Measurements from ENCODE around the gene POGZ.

The POGZ gene

DNA sequence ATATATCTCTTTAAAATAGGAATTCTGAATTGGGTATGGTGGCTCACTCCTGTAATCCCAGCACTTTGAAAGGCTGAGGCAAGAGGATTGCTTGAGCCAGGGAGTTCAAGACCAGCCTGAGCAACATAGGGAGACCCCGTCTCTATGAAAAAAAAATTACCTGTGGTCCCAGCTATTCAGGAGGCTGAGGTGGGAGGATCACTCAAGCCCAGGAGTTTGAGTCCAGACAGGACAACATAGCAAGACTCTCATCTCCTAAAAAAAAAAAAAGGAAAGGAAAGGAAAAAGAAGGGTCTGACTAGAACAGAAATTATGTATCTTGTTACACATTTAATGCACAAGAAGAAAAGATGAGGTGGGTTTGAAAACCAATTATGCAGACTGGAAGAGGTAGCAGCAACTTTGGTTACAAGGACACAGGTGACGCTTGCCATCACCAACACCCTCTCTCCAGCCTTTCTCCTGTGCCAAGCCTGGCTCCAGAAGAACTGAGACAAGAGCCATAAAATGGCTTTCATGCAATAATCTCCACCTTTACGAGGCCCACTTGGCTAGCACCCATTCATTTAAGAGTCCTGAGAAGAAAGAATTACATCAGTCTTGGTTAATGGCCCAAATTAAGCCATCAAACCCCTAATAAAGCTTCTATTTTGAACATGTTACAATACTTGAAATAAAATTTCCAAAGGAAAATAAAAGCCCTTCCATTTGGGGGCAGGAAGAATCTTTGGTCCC lies 82.0 kb downstream of the POGZ start:
- in situ Hi-C loops (cut with MboI; ENCODE audit: low sequenced_read_pairs), result no loop called here

DNA sequence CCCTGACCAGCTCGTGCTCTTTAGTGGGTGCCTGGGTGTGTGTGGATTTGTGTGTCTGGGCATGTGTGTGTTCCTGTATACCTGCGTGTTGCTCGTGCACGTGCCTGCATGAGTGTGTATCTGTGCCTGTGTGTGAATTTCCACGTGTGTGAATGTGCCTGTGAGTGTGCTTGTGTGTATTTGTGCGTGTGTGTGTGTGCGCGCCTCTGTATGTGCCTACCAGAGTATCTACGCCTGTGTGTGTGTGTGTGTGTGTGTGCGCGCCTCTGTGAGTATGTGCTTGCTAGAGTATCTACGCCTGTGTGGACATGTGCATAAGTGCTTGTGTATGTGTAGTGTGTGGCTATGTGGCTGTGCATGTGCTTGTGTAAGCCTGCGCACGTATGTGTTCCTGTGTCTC lies 86.1 kb downstream of the POGZ start:
- in situ Hi-C loops (cut with MboI; ENCODE audit: low sequenced_read_pairs), result no loop called here

DNA sequence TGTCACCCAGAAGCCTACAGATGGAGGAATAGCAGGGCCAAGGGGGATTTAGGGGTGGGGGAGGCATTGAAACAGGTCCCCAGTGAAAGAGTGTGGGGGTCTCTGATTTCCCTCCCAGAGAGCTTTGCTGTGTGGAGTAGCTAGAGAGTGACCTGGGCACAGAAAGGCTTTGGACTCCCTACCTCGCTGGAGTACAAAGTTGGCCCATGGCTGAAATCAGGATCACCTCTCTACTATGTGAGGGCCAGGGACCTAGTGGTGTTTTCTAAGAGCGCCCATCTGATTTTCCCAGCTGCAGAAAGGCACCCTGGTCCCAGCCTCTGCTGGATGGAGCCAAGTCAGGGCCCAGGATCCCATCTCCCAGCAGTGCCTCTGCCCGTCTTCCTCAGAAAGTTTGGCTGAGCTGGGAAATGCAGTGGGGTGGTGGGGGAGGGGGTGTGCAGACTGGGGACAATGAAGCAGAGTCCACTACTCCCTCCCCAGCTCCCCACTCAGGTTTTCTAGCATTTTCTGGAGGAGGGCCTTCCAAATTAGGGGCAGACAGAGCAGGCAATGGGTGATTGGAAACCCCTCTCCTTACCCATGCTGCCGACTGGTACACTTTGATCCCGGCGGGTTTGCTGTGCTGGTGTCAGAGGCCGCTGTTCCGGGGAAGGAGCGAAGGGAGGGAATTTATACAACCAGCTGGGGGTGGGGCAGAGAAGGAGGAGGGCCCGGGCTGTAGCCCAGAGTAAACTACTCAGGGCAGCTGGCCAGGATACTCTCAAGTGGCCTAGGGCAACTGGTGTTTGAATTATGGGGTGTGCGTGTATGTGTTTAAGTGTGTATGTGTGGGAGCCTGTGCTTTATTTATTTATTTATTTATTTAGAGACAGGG lies 87.0 kb downstream of the POGZ start, which contains the start of gene SELENBP1:
Gene SELENBP1, minus strand, starts transcription at position 648 of the 877 bp plus-strand sequence. Its CDS starts 64 bp downstream, at position 584.
- in situ Hi-C loops (cut with MboI; ENCODE audit: low sequenced_read_pairs), result no loop called here

DNA sequence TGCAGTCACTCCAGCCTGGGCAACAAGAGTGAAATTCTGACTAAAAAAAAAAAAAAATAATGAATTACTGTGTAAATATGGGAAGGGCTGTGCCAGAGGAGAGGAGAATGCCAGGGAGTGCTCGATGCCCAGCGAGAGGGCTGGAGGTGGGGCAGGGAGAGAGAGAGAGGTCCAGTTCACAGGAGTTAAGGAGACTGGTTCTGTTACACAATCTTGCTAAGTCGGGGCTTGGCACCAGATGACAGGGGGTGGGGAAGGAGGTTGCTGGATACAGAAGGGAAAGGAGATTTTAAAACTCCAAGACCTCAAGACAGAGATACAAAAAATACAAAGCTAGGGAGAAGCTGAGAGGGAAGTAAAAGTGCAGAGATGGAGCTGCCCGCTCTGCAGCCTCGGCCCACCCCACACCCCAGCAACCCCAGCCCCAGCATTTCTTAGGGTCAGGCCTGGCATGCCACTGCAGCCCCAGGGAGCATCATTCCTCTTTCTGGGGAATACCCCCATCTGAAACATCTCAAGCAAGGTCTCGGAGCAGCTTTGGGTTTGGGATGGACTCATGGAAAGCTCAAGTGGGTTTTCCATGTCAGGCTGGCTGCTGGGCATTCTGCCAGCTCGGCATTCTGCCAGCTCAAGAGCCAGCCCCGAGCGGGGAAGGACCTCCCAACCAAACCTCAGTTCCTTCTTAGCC lies 87.8 kb downstream of the POGZ start:
- in situ Hi-C loops (cut with MboI; ENCODE audit: low sequenced_read_pairs), result no loop called here

DNA sequence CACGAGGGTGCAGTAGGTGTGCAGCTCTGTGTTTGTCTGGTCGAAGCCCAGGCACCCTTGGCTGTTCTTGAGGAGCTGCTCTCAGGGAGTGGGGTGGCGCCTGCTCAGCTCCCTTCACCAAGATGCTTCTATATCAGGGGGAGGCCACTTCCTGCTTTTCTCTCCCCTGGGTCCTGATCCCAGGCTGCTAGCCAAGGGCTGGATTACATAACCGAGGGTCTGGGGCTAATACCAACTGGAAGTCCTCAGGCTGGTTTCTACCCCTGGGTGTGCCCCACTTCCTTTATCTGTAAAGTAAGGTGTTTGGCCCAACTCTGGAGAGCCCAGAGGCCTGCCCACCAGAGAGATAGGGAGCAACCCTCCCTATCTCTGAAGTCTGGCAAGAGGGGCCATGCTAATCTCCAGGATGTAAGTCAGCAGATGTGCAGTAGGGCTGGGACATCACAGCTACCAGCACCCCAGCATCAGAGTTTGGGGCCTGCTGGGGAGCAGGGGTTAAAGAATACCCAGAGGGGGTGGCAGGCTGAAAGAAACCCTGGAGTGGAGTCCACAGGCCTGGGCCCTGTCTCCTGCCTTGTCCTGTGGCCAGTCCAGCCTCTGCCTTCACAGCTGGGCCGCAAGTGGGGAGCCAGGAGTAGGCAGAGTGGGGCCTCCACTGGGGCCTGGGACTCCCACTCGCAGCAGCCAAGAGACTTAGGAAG lies 88.9 kb downstream of the POGZ start:
- in situ Hi-C loops (cut with MboI; ENCODE audit: low sequenced_read_pairs), result no loop called here

DNA sequence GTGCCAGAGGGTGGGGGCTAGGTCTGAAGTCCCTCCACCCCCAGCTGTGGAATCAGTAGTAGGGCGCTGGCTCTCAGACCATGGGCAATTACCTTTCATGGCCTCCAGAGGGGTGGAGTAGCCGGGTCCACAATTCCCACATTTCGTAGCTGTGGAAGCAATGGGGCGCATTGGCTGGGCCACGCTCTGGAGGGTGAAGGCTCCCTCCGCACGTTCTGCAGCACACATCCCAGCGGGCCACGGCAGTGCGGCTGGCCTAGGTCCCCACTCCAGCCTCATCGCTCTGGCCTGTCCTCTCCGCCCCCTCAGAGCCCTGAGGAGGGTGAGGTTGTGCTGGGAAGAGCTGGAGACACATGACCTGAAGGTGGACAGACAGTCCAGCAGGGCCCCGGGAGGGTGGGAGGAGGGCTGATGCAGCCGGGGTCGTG lies 89.7 kb downstream of the POGZ start:
- in situ Hi-C loops (cut with MboI; ENCODE audit: low sequenced_read_pairs), result no loop called here

DNA sequence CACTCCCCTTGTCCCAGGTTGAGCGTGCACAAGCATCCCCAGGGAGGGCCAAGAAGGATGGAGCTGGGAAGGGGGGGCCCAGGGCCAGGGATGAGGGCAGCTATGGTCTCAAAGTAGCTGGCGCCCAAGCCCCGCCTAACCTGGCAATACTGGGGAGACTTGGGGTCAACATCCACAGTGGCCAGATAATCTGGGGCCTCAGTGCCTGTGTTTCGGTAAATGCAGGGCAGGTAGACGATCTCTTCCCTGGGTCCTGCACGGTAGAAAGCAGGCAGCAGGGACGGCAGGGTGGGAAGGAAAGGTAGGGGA lies 90.0 kb downstream of the POGZ start:
- in situ Hi-C loops (cut with MboI; ENCODE audit: low sequenced_read_pairs), result no loop called here

DNA sequence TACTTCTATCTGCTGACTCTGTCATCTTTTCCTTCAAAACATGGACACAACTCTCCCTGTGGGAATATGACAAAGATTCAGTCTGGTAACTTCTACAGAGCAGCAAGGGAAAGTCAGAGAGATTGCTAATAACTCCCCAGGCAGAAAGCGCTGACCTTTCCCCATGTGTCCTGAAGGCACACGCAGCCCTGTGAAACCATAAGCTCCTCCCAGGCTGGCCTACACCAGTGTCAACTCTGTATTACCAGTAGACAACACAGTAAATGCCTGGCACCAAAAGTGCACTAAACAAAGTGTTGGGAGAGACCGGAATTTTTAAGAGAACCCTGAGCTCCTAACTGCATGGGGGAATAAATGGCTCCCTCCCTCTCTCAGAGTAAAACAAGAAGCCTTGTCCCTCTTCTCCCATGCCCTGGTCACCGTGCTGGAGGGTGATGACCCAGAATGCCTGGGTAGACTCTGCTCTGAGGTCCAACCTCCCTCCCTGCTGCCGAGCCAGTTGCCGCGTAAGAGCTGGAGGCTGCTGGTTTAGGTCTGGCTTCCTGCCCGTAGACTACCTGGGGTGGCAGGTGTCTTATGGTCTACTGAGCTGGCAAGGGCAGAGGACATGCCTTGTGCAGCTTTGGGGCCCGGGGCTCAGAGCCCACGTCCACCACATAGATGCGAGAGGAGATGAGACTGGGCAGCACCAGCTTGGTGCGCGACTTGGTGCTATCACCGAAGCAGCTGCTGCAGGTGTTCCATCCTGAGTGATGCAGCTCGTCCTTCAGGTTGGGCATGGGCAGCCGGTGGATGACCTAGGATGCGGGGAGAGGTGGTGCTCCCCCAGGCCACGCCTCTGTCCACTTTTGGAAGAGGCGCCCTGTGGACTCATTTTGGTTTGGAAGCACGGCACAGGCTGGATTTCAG lies 90.6 kb downstream of the POGZ start:
- in situ Hi-C loops (cut with MboI; ENCODE audit: low sequenced_read_pairs), result no loop called here

DNA sequence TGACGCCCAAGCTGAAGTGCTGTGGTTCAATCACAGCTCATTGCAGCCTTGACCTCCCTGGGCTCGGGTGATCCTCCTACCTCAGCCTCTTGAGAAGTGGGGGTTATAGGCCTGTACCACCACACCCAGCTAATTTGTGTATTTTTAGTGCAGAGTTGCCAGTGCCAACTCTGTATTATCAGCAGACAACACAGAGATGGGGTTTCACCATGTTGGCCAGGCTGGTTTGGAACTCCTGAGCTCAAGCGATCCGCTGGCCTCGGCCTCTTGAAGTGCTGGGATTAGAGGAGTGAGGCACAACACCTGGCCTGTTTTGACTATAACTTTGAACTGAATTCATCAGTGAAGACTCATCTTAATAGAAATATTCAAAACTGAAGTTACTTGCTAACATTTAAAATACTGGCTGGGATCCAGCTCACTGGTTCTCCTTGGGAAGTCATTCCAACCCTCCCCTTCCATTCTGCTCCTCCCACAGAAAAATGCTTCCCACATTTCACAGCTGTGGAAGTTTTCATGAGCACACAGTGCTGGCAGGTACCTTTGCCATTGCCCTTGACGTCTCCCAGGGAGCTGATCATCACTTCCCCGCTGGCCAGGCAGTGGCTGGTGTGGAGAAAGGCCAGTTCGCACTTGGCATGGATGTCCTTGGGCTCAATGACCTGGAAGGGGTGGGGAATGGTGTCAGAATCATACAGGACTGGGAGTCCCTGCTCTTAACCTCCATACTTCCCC lies 91.5 kb downstream of the POGZ start:
- in situ Hi-C loops (cut with MboI; ENCODE audit: low sequenced_read_pairs), result no loop called here

DNA sequence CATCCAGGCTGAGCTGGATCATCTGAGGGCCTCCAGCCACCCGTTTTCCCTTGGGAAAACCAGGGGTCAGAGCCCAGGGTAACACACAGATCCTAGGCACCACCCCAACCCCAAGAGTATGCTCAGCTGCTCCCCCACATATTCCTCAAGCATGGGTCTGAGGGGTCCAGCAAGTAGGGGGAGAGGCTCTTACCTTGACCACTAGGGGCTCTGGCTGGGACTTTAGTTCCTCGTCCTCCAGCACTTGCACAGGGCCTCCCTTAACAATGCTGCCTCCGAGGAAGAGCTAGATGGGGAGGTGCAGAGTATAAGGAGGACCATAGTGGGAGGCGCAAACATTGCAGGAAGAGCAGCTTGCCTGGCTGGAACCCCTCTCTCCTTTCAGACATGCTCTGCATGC lies 94.3 kb downstream of the POGZ start:
- in situ Hi-C loops (cut with MboI; ENCODE audit: low sequenced_read_pairs), result no loop called here

DNA sequence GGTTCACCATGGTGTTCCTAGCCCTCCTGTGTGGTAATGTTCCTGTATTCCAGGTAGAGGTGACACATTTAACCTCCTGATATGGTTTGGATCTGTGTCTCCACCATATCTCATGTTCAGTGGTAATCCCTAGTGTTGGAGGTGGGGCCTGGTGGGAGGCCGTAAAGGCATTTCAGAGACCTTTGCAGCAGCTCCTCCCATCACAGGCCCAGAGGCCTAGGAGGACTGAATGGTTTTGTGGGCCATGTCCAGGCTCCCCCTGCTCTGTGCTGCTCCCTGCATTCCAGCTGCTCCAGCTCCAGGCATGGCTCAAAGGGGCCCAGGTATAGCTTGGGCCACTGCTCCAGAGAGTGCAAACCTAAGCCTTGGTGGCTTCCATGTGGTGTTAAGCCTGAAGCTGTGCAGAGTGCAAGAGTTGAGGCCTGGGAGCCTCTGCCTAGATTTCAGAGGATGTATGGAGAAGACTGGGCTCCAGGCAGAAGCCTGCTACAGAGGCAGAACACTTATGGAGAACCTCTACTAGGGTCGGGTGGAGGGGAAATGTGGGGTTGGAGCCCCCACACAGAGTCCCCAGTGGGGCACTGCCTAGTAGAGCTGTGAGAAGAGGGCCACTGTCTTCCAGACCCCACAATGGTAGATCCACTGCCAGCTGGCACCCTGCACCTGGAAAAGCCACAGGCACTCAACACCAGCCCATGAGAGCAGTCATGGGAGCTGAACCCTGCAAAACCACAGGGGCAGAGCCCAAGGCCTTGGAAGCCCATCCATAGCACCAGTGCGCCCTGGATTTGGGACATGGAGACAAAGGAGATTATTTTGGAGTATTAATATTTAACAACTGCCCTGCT lies 96.8 kb downstream of the POGZ start:
- in situ Hi-C loops (cut with MboI; ENCODE audit: low sequenced_read_pairs), result no loop called here

DNA sequence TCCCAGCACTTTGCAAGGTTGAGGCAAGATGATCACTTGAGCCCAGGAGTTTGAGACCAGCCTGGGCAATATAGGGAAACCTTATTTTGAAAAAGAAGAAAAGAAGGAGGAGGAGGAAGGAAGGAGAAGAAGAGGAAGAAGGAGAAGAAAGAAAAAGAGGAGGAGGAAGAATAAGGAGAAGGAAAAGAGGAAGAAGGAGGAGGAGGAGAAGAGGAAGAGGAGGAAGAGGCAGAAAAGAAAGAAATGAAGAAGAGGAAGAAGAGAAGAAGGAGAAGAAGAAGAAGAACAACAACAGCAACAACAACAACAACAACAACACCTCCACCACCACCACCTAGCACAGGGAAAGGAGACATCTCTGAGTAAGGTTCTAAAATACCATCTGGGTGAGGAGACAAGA lies 97.4 kb downstream of the POGZ start:
- in situ Hi-C loops (cut with MboI; ENCODE audit: low sequenced_read_pairs), result no loop called here

DNA sequence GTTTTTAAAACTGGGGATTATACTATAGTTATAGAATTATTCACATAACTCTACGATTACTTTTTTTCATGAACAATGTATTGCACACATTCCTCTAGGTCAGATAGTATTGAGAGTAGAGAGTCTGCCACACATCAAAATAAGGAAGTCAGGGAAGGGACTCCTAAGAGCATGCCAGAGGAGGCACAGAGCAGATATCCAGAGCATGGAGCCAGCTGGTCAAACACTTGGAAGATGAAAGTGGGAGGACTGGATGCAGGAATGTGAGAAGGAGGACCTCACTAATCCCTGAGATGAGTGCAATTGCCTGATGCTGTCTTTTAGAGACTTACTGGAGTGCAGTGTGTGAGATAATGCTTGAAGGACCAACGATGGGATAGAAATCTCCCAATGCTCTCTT lies 102.6 kb downstream of the POGZ start:
- in situ Hi-C loops (cut with MboI; ENCODE audit: low sequenced_read_pairs), result no loop called here
